HepG2 (cell line): ENCODE measurements around the gene SLC11A1. TPM values are rescaled to one million over a fixed set of nuclear protein-coding genes. Genes with fewer than 3 reads are reported as not detected.

ENCODE experiments used
- ARID3A ChIP-seq: IDR thresholded peaks from 2 replicates; pipeline ENCODE4 v1.6.1; 2012; ENCODE audit warnings: low read depth, low read length, improper control_type of control experiment
- ATF7-NPFF ChIP-seq: sonication (generic); formaldehyde crosslinking; IDR thresholded peaks from 2 replicates; pipeline ENCODE4 v1.8.1; 2023; ENCODE audit warnings: mild to moderate bottlenecking, low read depth, missing genetic modification reagents, moderate library complexity
- CEBPB ChIP-seq: IDR thresholded peaks from 2 replicates; pipeline ENCODE4 v1.6.1; 2011; ENCODE audit warnings: low read depth, low read length, improper control_type of control experiment, borderline replicate concordance
- HCFC1 ChIP-seq: fragments of 150-350 bp; IDR thresholded peaks from 2 replicates; pipeline ENCODE4 v1.6.1; 2014; ENCODE audit warnings: low read depth, low read length
- HOXD1 ChIP-seq: sonication (generic); formaldehyde crosslinking; IDR thresholded peaks from 2 replicates; pipeline ENCODE4 v1.5.0; 2020; ENCODE audit warnings: missing genetic modification reagents
- MXI1 ChIP-seq: IDR thresholded peaks from 3 replicates; pipeline ENCODE4 v1.6.1; 2012; ENCODE audit warnings: low read depth, low read length, inconsistent platforms, borderline replicate concordance
- PHF20 ChIP-seq: sonication (generic); formaldehyde crosslinking; IDR thresholded peaks from 2 replicates; pipeline ENCODE4 v1.5.0; 2020; ENCODE audit warnings: mild to moderate bottlenecking, missing genetic modification reagents
- PRDM10 ChIP-seq: sonication (generic); formaldehyde crosslinking; IDR thresholded peaks from 2 replicates; pipeline ENCODE4 v1.4.0; 2020; ENCODE audit warnings: low read depth, missing genetic modification reagents
- RELA ChIP-seq: sonication (generic); formaldehyde crosslinking; IDR thresholded peaks from 2 replicates; pipeline ENCODE4 v1.4.0; 2020; ENCODE audit warnings: missing genetic modification reagents
- RFX3 ChIP-seq: IDR thresholded peaks from 2 replicates; pipeline ENCODE4 v1.6.1; 2016; ENCODE audit warnings: missing biosample characterization, missing genetic modification reagents
- SOX6 ChIP-seq, 2 experiments: fragments of 450-650 bp in 1 of 2; sonication (generic) in 1 of 2; formaldehyde crosslinking in 1 of 2; IDR thresholded peaks; 2 replicates each; pipeline versions ENCODE4 v1.4.0 to v1.6.1; 2017 to 2020; ENCODE audit warnings: antibody characterized with exemption in 1 of 2, mild to moderate bottlenecking in 1 of 2, missing genetic modification reagents in 1 of 2
- SP2 ChIP-seq: sonication (generic); formaldehyde crosslinking; IDR thresholded peaks from 2 replicates; pipeline ENCODE4 v1.5.1; 2020; ENCODE audit warnings: mild to moderate bottlenecking, missing genetic modification reagents
- SP4 ChIP-seq: sonication (generic); formaldehyde crosslinking; IDR thresholded peaks from 2 replicates; pipeline ENCODE4 v1.8.1; 2023; ENCODE audit warnings: mild to moderate bottlenecking, missing genetic modification reagents
- TBX2 ChIP-seq: sonication (generic); formaldehyde crosslinking; IDR thresholded peaks from 2 replicates; pipeline ENCODE4 v1.5.0; 2020; ENCODE audit warnings: missing genetic modification reagents, mild to moderate bottlenecking, borderline replicate concordance
- U2AF1 ChIP-seq: fragments of 200-400 bp; formaldehyde crosslinking; optimal IDR thresholded peaks from 2 replicates; pipeline ENCODE3; 2017; ENCODE audit warnings: mild to moderate bottlenecking, low read depth, low read length
- UBTF ChIP-seq: sonication (generic); formaldehyde crosslinking; IDR thresholded peaks from 2 replicates; pipeline ENCODE4 v1.4.0; 2020; ENCODE audit warnings: mild to moderate bottlenecking, missing genetic modification reagents
- ZFY ChIP-seq: sonication (generic); formaldehyde crosslinking; IDR thresholded peaks from 2 replicates; pipeline ENCODE4 v1.4.0; 2020; ENCODE audit warnings: missing genetic modification reagents
- ZNF124 ChIP-seq: sonication (generic); formaldehyde crosslinking; IDR thresholded peaks from 2 replicates; pipeline ENCODE4 v1.4.0; 2020; ENCODE audit warnings: missing genetic modification reagents
- ZNF251 ChIP-seq: sonication (generic); formaldehyde crosslinking; IDR thresholded peaks from 2 replicates; pipeline ENCODE4 v1.9.0; 2021; ENCODE audit warnings: mild to moderate bottlenecking, missing genetic modification reagents
- ZNF256 ChIP-seq: sonication (generic); formaldehyde crosslinking; conservative IDR thresholded peaks from 2 replicates; pipeline ENCODE4 v1.4.0; 2020; ENCODE audit warnings: missing genetic modification reagents
- ZNF274 ChIP-seq: sonication (generic); formaldehyde crosslinking; IDR thresholded peaks from 2 replicates; pipeline ENCODE4 v1.5.1; 2020; ENCODE audit warnings: mild to moderate bottlenecking, missing genetic modification reagents
- ZNF776 ChIP-seq: sonication (generic); formaldehyde crosslinking; IDR thresholded peaks from 2 replicates; pipeline ENCODE4 v1.4.0; 2020; ENCODE audit warnings: mild to moderate bottlenecking, missing genetic modification reagents
- ZNF792 ChIP-seq: IDR thresholded peaks from 2 replicates; pipeline ENCODE4 v1.6.1; 2016
- polyA plus RNA-seq, 8 experiments: library from polyadenylated mRNA; depleted of rRNA in 3 of 8; stranded (reverse) in 7 of 8; unstranded in 1 of 8; fragments of >200 nt; fragmentation: Illumina TruSeq in 4 of 8; extraction: Trizol in 4 of 8; gene quantifications; 2 replicates each; pipeline versions ENCODE4 v1.2.1 to v1.2.3, GENCODE V29; 2011 to 2016; ENCODE audit warnings: low read depth in 4 of 8, missing spikeins in 1 of 8, mixed read lengths in 1 of 8; ENCODE audit not compliant: insufficient read depth in 1 of 8
- total RNA-seq, 5 experiments: library from RNA; depleted of rRNA; stranded (reverse); fragments of >200 nt; fragmentation: Illumina TruSeq; extraction: Trizol; gene quantifications; 2 replicates each; pipeline ENCODE4 v1.2.3, GENCODE V29; 2016; ENCODE audit warnings: low read depth in 1 of 5

Gene SLC11A1
- total and polyA plus RNA-seq, 2 of the 13 experiments (the other 11 are each of a cell fraction or from before 2014, with no cell fraction given), result 0.33 to 2.3 TPM

GRCh38 chr2:218399391-218400166 is 17.5 kb downstream of the SLC11A1 start, which contains the start of gene CTDSP1 (continued):
- peak; percentile 97 for TF ChIP-seq UBTF (CRISPR knock-in tag)
- TF ChIP-seq RELA (CRISPR knock-in tag), result peak; percentile 64; the same call in 1 of the 2 replicates
- TF ChIP-seq ZNF251 (CRISPR knock-in tag), result no peak
- peak; percentile 76 for TF ChIP-seq HOXD1 (CRISPR knock-in tag)
- TF ChIP-seq CEBPB, result peak; percentile 67; the same call in 1 of the 2 replicates
- TF ChIP-seq HCFC1, result 0 out of 2 replicates have a peak, but pooled peaks have one; percentile 35
- 0 out of 2 replicates have a peak, but pooled peaks have one; percentile 20 for TF ChIP-seq ZNF256 (CRISPR knock-in tag)
- TF ChIP-seq SOX6 (IDR thresholded peaks at IDR 0.05), result no peak
- peak; percentile 56; the same call in 1 of the 2 replicates for TF ChIP-seq SOX6 (CRISPR knock-in tag; IDR thresholded peaks at IDR 0.05)
- TF ChIP-seq U2AF1, result peak; percentile 6
- TF ChIP-seq ARID3A, result 0 out of 2 replicates have a peak, but pooled peaks have one; percentile 46
- TF ChIP-seq ATF7-NPFF (CRISPR knock-in tag), result peak; percentile 86
- TF ChIP-seq ZNF776 (CRISPR knock-in tag), result peak; percentile 39; the same call in 1 of the 2 replicates
- TF ChIP-seq ZNF124, result 0 out of 2 replicates have a peak, but pooled peaks have one; percentile 56
- TF ChIP-seq ZNF792, result peak; percentile 61; the same call in 1 of the 2 replicates
- TF ChIP-seq PRDM10 (CRISPR knock-in tag), result no peak
- TF ChIP-seq SP2 (CRISPR knock-in tag), result no peak
- no peak for TF ChIP-seq RFX3 (CRISPR knock-in tag)
- TF ChIP-seq TBX2, result peak; percentile 49; the same call in 1 of the 2 replicates
- TF ChIP-seq PHF20 (CRISPR knock-in tag), result peak; percentile 40; the same call in 1 of the 2 replicates
- peak; percentile 87 for TF ChIP-seq ZFY (CRISPR knock-in tag)
- peak; percentile 70; the same call in 1 of the 2 replicates for TF ChIP-seq SP4 (CRISPR knock-in tag)
- TF ChIP-seq MXI1, result peak; percentile 61; the same call in 1 of the 3 replicates
- TF ChIP-seq ZNF274 (CRISPR knock-in tag), result no peak
